Ascending aorta (tissue), 2 donors: ENCODE results near the gene SLC1A7. TPM values are rescaled to one million over a fixed set of nuclear protein-coding genes. Genes with fewer than 3 reads are reported as not detected.

Experiments used
- DNase-seq, 2 donors: peaks; one replicate each; pipeline ENCODE4 v3.0.0-alpha.2; 2019; ENCODE audit warnings: low spot score in 2 of 2
- H3K27ac ChIP-seq, 2 donors: fragments of 200-600 bp; sonication (generic); one replicate each; pipeline ENCODE4 v1.5.1; 2016 to 2017; ENCODE audit warnings: mild to moderate bottlenecking in 1 of 2
- H3K27me3 ChIP-seq: fragments of 200-600 bp; sonication (generic); one replicate; pipeline ENCODE4 v1.5.1; 2017
- H3K36me3 ChIP-seq, 2 donors: fragments of 200-600 bp; sonication (generic); one replicate each; pipeline ENCODE4 v1.5.1; 2016
- H3K4me1 ChIP-seq, 2 donors: fragments of 200-600 bp; sonication (generic); one replicate each; pipeline ENCODE4 v1.5.1; 2016 to 2017; ENCODE audit warnings: mild to moderate bottlenecking in 1 of 2
- H3K4me3 ChIP-seq, 2 donors: fragments of 200-600 bp; sonication (generic); one replicate each; pipeline ENCODE4 v1.5.1; 2016 to 2017; ENCODE audit warnings: mild to moderate bottlenecking in 1 of 2
- H3K9me3 ChIP-seq, 2 donors: fragments of 200-600 bp; sonication (generic); one replicate each; pipeline ENCODE4 v1.5.1; 2016
- intact Hi-C: fragments of 100-400 bp; cut with DNase I; formaldehyde crosslinking; loops from one replicate; pipeline ENCODE4 v1.15.1; 2023
- total RNA-seq: library from RNA; depleted of rRNA; stranded (reverse); fragments of >200 nt; gene quantifications from one replicate; pipeline ENCODE4 v1.1.0, GENCODE V29; 2016
- TF ChIP-seq, protein P1 (sequence below), 3 experiments: fragments of 200-600 bp in 2 of 3; fragments of 450-650 bp in 1 of 3; sonication (generic) in 2 of 3; IDR thresholded peaks; one replicate each; pipeline ENCODE4 v1.5.1; 2016 to 2019; ENCODE audit warnings: antibody characterized with exemption in 3 of 3, mild to moderate bottlenecking in 1 of 3, moderate library complexity in 1 of 3

The SLC1A7 gene
- total RNA-seq, 1 donor from 2014 or later, result not detected

DNA sequence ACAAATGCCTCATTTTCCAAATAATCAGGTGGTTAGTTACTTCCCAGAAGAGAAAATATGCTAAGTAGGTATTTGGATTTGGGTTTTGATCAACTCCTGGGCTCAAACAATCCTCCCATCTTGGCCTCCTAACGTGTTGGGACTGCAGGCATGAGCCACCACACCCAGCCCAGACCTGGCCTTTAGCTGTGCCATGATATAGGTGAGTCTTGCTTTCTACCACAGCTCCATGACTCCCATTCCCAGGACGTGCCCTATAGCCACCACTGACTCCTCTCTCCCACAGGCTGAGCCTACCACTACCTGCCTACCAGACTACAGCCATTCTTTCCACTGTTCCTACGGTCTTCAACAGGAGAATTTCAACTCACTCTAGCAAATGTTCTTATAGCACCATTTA is 1.8 kb upstream of the SLC1A7 start:
- no peak overlapping the region for H3K4me3 ChIP-seq
- H3K4me1 ChIP-seq, result no peaks in the 10 kb centered on the region
- no peak overlapping the region for H3K27ac ChIP-seq
- H3K9me3 ChIP-seq, result no peaks in the 10 kb centered on the region
- TF ChIP-seq, protein P1, sequence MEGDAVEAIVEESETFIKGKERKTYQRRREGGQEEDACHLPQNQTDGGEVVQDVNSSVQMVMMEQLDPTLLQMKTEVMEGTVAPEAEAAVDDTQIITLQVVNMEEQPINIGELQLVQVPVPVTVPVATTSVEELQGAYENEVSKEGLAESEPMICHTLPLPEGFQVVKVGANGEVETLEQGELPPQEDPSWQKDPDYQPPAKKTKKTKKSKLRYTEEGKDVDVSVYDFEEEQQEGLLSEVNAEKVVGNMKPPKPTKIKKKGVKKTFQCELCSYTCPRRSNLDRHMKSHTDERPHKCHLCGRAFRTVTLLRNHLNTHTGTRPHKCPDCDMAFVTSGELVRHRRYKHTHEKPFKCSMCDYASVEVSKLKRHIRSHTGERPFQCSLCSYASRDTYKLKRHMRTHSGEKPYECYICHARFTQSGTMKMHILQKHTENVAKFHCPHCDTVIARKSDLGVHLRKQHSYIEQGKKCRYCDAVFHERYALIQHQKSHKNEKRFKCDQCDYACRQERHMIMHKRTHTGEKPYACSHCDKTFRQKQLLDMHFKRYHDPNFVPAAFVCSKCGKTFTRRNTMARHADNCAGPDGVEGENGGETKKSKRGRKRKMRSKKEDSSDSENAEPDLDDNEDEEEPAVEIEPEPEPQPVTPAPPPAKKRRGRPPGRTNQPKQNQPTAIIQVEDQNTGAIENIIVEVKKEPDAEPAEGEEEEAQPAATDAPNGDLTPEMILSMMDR (IDR thresholded peaks at IDR 0.05), result no peak
- intact Hi-C loops, result no loop called here
- no peaks in the 10 kb centered on the region for H3K27me3 ChIP-seq
- no peak for DNase-seq
- no peaks in the 10 kb centered on the region for H3K36me3 ChIP-seq

DNA sequence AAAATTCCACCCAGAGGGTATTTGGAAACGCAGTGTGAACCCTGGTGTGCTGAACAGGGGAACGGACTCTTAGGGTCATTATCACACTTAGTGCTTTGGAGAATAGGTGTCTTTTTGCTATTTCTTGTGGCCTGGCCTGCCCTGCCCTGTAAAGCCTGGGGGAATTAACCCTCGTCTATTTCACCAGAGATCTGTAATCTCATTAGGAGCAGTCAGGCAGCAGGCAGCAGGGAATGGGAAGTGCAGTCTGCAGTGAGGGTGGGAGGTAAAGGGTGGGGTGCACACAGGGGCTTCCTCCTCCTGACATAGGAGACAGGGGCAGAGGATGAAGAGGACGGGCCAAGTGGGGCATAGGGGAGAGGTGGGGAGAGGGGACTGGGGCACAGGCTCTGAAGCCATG is 1.1 kb upstream of the SLC1A7 start:
- intact Hi-C loops, result no loop called here
- no peaks in the 10 kb centered on the region for H3K27me3 ChIP-seq
- no peak for DNase-seq
- no peak overlapping the region for H3K27ac ChIP-seq
- no peak overlapping the region for H3K4me3 ChIP-seq
- no peaks in the 10 kb centered on the region for H3K9me3 ChIP-seq
- TF ChIP-seq, protein P1 (IDR thresholded peaks at IDR 0.05), result no peak
- no peaks in the 10 kb centered on the region for H3K36me3 ChIP-seq
- H3K4me1 ChIP-seq, result no peaks in the 10 kb centered on the region

DNA sequence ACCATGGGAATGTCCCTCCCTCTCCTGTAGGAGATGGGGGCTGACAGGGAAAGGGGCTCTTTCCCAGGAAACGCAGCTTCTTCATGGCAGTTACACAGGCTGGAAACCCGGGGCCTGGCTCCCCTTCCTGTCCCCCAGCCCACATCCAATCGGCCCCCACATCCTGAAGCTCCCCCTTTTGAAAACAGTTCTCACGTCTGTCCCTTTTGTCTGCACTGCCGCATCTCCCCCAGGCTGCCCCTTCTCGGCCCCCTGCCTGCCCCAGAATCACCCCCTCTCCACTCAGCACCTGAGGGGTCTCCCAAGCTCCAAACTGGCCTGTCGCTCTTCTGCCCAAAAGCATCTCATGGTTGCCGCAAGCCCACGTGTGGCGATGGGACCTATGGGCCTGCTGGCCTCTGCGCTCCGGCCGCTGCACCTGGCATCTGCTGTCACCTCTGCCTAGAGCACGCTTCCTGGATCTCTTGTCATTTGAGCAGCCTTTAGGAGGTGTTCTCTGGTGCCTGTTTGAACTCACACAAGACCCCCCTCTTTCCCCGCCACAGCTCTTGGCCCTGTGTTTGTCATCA is 867 bp downstream of the SLC1A7 start:
- TF ChIP-seq, protein P1 (IDR thresholded peaks at IDR 0.05), result no peak
- DNase-seq, result no peak
- no peaks in the 10 kb centered on the region for H3K4me1 ChIP-seq
- peaks cover 0 to 5% of the 10 kb centered on the region in 2 donors for H3K9me3 ChIP-seq
- no peak overlapping the region for H3K27ac ChIP-seq
- H3K27me3 ChIP-seq, result no peaks in the 10 kb centered on the region
- H3K36me3 ChIP-seq, result no peaks in the 10 kb centered on the region
- intact Hi-C loops, result no loop called here
- H3K4me3 ChIP-seq, result no peak overlapping the region

DNA sequence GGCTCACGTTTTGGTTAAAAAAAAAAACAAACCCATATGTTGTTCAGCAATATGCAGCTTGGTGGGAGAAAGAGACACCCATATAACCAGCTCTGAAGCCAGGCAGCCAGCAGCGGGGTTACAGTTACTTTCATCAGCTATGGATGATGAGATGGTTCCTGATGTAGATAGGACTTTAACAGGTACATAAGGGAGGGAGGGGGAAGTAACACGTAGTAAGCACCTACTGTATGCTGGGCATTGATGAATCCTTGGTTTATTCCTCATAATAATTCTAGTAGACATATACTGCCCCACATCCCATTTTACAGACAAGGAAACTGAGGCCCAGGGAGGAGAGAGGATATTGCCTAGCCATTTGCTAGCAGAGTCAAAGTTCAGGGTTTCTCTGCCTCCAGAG is 2.0 kb downstream of the SLC1A7 start:
- no peaks in the 10 kb centered on the region for H3K4me1 ChIP-seq
- intact Hi-C loops, result no loop called here
- H3K27me3 ChIP-seq, result no peaks in the 10 kb centered on the region
- peaks cover 0 to 5% of the 10 kb centered on the region in 2 donors for H3K9me3 ChIP-seq
- peak overlapping the region in 1 of 2 donors; percentile 18 for H3K27ac ChIP-seq
- TF ChIP-seq, protein P1 (IDR thresholded peaks at IDR 0.05), result no peak
- DNase-seq, result no peak
- H3K36me3 ChIP-seq, result no peaks in the 10 kb centered on the region
- no peak overlapping the region for H3K4me3 ChIP-seq

DNA sequence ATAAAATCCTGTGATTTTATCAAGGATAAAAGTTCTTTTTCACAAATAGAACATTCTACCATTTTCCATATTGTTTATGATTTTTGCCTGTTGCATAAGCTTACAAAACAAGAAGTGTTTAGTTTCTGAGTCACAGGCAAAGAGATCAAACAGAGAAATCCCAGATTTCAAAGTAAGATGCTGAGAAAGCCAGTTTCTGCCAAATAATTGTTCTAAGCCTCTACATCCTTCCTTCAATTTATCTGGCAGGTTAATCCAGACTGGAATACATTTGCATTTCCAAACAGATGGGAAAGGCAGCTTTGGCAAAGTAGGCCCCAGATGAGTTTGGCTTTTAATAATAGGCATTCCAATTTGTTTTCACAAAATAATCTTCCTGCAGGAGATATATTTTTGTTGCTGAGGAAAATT is 2.5 kb downstream of the SLC1A7 start:
- peaks cover 0 to 3% of the 10 kb centered on the region in 2 donors for H3K4me1 ChIP-seq
- TF ChIP-seq, protein P1 (IDR thresholded peaks at IDR 0.05), result no peak
- H3K36me3 ChIP-seq, result no peaks in the 10 kb centered on the region
- no peak overlapping the region for H3K4me3 ChIP-seq
- intact Hi-C loops, result no loop called here
- peaks cover 0 to 5% of the 10 kb centered on the region in 2 donors for H3K9me3 ChIP-seq
- no peaks in the 10 kb centered on the region for H3K27me3 ChIP-seq
- peak overlapping the region in 1 of 2 donors; percentile 18 for H3K27ac ChIP-seq
- no peak for DNase-seq
